IPS-15b (cell line): ENCODE data around the gene KLK1.
"Not testable (repeated sequence)": the region's sequence is repeated elsewhere in the genome, so short reads cannot be mapped to it uniquely, and the experiment has no call there.

Experiments used
- H3K27me3 ChIP-seq: one replicate; pipeline ENCODE4 v1.6.1; 2013; ENCODE audit warnings: low read length; ENCODE audit not compliant: control insufficient read depth, insufficient read depth
- H3K36me3 ChIP-seq: one replicate; pipeline ENCODE4 v1.6.1; 2013; ENCODE audit warnings: low read length; ENCODE audit not compliant: control insufficient read depth, insufficient read depth
- H3K4me1 ChIP-seq: one replicate; pipeline ENCODE4 v1.6.1; 2013; ENCODE audit warnings: mild to moderate bottlenecking, low read length; ENCODE audit not compliant: control insufficient read depth, insufficient read depth
- H3K4me3 ChIP-seq: one replicate; pipeline ENCODE4 v1.5.1; 2013; ENCODE audit warnings: low read depth, low read length
- H3K9ac ChIP-seq: one replicate; pipeline ENCODE4 v1.6.1; 2013; ENCODE audit warnings: low read depth, mild to moderate bottlenecking, low read length
- H3K9me3 ChIP-seq: one replicate; pipeline ENCODE4 v1.6.1; 2013; ENCODE audit warnings: mild to moderate bottlenecking, low read length; ENCODE audit not compliant: control insufficient read depth, insufficient read depth

The KLK1 gene

DNA sequence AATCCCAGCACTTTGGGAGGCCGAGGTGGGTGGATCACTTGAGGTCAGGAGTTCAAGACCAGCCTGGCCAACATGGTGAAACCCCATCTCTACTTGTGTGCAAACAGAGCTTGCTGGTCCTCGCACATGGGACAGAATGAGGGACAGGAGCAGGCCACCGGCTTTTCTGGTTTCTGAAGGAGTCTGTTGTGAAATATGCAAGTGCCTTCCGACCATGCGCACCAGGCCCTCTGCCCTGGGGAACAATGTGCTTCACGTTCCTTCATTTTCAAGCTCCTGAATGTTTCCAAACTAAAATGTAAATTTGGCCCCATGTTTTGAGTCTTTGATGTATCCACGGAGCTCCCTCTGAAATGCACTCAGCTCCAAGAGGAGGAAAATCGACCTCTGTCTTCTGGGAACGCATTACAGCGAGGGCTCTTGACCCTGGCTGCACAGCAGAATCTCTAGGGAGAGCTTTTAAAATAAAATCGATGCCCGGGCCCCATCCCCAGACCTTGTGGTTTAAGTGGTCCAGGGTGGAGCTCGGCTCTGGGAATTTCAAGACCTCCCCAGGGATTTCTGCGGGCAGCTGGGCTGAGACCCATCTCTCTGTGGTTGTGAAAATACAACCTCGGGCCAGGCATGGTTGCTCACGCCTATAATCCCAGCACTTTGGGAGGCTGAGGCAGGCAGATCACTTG lies 42.7 kb downstream of the KLK1 start:
- Histone ChIP-seq H3K4me3 (no peak overlapping the region), H3K9me3 (no peaks in the 10 kb centered on the region), H3K4me1 (peaks cover 3% of the 10 kb centered on the region), H3K9ac (no peak overlapping the region), H3K27me3 (peaks cover 59% of the 10 kb centered on the region), H3K36me3 (no peaks in the 10 kb centered on the region)

DNA sequence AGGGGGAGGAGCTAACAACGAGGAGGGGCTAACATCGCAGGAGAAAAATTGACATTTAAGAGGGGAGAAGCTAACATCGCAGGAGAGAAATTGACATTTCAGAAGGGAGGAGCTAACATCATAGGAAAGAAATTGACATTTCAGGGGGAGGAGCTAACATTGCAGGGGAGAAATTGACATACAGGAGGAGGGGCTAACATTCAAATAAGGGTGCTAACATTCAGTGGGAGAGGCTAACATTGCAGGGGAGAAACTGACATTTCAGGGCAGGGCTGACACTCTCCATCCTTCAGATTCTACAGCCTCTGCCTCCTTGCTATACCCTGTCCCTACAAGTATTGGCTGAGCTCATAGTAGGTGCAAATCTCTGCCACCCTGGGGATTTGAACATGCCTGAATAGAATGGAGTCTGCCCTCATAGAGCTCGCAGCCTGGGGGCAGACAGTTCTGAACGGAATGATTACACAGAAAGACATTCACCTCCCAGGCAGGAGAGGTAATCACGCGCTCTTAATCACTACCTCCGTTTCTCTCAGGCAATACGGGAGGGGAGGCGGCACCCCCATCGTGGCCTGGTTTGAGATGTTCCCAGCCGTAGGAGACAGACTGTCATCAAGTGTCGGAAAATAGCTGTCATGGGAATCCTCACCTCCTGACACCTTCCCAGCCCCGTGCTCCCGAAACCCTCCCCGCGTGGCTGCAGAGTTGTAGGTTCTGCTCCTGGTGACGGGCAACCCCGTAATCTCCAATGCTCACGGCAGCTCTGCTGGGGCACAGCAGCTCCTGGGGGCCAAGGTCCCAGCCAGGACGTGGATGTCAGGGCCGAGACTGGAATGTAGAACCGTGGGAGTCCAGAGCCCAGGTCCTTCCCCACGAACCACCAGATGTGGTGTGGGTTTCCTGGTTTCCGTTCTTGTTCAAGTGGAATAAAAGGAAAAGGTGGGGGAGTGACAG lies 43.8 kb downstream of the KLK1 start:
- H3K9me3 ChIP-seq, result no peaks in the 10 kb centered on the region
- no peak overlapping the region for H3K4me3 ChIP-seq
- H3K36me3 ChIP-seq, result no peaks in the 10 kb centered on the region
- peaks cover 65% of the 10 kb centered on the region for H3K27me3 ChIP-seq
- peaks cover 3% of the 10 kb centered on the region for H3K4me1 ChIP-seq
- no peak overlapping the region for H3K9ac ChIP-seq

DNA sequence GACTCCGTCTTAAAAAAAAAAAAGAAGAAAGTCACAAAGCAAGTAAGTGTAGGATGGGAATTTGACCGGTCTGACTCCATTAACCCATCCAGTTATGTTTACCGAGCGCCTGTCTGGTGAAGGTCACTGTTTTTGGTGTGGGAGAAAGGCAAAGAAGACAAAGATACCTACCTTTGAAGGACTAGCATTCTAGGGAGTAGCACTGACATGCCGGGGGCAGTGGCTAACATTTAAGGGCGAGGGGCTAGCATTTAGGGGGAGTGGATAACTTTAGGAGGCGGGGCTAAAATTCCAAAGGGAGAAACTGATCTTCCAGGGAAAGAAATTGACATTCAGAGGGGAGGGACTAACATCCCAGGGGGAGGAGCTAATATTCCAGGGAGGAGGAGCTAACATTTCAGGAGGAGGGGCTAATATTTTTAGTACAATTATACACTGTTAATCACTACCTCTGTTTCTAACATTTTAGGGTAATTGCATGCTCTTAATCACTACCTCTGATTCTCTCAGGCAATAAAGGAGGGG lies 44.6 kb downstream of the KLK1 start:
- Histone ChIP-seq H3K9me3 (no peaks in the 10 kb centered on the region), H3K9ac (no peak overlapping the region), H3K36me3 (no peaks in the 10 kb centered on the region), H3K4me1 (peaks cover 3% of the 10 kb centered on the region), H3K4me3 (no peak overlapping the region), H3K27me3 (peaks cover 70% of the 10 kb centered on the region)

DNA sequence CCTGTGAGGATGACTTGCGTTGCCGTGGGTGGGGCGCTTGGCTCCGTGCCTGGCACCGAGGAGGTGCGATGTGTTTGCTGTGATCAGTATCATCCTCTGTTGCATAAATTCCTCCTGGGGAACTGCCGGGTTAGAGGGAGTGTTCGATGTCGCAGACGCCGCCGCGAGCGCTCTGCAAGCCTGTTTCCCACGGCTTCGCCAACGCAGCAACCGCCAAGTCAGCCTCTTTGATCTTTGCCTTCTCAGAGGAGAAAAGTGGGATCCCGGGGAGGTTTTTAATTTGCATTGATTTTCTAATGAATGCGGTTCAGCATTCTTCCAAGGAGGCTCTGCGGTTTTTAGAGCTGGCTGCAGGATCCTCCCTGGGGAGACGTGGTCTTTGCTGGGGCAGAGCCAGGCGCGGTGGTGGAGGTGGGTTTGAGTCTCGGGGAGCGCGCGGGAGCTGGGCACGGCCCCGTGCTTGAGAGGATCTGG lies 45.7 kb downstream of the KLK1 start:
- no peaks in the 10 kb centered on the region for H3K36me3 ChIP-seq
- H3K9me3 ChIP-seq, result no peaks in the 10 kb centered on the region
- H3K9ac ChIP-seq, result no peak overlapping the region
- H3K27me3 ChIP-seq, result peaks cover 67% of the 10 kb centered on the region
- H3K4me1 ChIP-seq, result peaks cover 3% of the 10 kb centered on the region
- peak overlapping the region; percentile 30 for H3K4me3 ChIP-seq

DNA sequence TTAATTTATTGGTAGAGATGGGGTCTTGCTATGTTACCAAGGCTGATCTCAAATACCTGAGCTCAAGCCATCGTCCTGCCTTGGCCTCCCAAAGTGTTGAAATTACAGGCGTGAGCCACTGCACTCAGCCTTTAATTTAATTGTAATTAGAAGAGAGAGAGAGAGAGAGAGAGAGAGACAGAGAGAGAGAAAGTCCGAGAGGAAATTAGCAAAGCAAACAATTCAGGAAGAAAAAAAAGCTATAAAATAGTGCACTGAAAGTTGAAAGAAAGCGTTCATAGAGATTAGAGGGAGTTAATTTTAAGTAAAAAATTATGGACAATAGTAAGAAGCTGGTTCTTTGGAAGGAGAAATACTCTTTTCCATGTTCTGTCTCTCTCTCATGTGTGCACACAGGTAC lies 46.3 kb downstream of the KLK1 start:
- Histone ChIP-seq H3K9me3 (no peaks in the 10 kb centered on the region), H3K4me1 (peaks cover 3% of the 10 kb centered on the region), H3K4me3 (no peak overlapping the region), H3K27me3 (peaks cover 63% of the 10 kb centered on the region), H3K9ac (no peak overlapping the region), H3K36me3 (no peaks in the 10 kb centered on the region)

DNA sequence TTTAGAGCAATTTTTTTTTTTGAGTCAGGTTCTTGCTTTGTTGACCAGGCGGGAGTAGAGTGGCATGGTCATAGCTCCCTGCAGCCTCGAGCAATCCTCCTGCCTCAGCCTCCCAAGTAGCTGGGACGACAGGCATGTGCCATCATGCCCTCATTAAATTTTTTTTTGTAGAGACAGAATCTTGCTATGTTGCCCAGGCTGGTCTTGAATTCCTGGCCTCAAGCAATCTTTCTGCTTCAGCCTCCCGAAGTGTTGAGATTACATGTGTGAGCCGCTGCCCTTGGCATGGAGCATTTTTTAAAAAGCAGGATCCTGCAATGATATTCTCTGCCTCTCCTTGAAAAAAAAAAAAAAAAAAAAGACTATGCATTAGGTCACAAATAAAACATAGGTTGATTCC lies 47.5 kb downstream of the KLK1 start:
- Histone ChIP-seq H3K4me1 (peaks cover 3% of the 10 kb centered on the region), H3K27me3 (peaks cover 61% of the 10 kb centered on the region)

DNA sequence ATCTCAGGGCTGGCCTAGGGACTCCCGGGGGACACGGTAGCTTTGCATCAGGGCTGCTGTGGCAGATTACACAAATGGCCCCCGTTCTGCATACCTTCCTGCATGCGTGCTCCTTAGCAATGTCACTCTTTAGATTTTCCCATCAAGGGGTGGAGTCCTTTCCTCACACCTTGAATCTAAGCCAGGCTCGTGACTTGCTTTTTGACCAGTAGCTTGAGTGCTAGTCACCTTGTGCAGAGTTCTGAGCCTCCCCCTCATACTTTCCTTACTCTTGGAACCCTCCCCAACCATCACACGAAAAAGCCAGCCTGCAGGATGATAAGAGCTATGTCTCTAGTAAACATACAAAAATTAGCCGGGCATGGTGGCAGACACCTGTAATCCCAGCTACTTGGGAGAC lies 50.1 kb downstream of the KLK1 start:
- H3K27me3 ChIP-seq, result peaks cover 35% of the 10 kb centered on the region
- H3K9me3 ChIP-seq, H3K4me1 ChIP-seq, H3K36me3 ChIP-seq, H3K9ac ChIP-seq, H3K4me3 ChIP-seq: not testable (repeated sequence)

More for the DNA sequence above, 47.5 kb downstream of the KLK1 start:
- Histone ChIP-seq H3K9me3 (no peaks in the 10 kb centered on the region), H3K36me3 (no peaks in the 10 kb centered on the region), H3K9ac (no peak overlapping the region), H3K4me3 (no peak overlapping the region)

DNA sequence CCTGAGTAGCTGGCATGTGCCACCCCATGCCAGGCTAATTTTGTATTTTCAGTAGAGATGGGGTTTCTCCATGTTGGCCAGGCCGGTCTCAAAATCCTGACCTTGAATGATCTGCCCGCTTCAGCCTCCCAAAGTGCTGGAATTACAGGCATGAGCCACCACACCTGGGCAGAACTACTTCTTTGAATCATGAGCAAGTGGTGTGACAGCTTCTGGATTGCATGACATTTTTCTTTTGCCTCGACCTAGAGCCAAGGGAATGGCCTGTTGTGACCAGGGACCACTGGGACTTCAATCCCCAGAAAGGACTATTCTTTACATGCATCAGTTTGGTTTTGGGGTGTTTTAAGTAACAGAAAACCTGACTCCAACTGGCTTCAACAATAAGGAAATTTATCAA lies 50.7 kb downstream of the KLK1 start:
- H3K4me3 ChIP-seq, H3K4me1 ChIP-seq, H3K36me3 ChIP-seq, H3K9ac ChIP-seq, H3K9me3 ChIP-seq: not testable (repeated sequence)
- peaks cover 30% of the 10 kb centered on the region for H3K27me3 ChIP-seq

DNA sequence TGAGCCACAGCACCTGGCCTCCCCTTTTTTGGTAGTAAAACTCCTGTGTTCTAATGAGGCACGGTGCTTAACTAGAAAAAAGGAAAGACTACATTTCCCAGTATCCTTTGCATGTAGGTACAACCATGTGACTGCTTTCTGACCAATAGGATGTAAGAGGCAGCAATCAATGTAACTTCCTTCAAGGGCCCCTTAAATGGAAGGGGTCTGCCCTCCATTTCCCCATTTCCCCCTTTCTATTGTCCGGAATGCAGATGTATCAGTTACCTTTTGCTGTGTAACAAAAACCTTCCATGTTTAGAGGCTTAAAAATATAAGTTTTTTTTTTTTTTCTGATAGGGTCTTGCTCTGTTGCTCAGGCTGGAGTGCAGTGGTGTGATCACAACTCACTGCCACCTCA lies 51.1 kb downstream of the KLK1 start:
- H3K9me3 ChIP-seq, result no peaks in the 10 kb centered on the region
- H3K9ac ChIP-seq, result no peak overlapping the region
- H3K4me1 ChIP-seq, result no peaks in the 10 kb centered on the region
- peaks cover 25% of the 10 kb centered on the region for H3K27me3 ChIP-seq
- no peak overlapping the region for H3K4me3 ChIP-seq
- no peaks in the 10 kb centered on the region for H3K36me3 ChIP-seq

DNA sequence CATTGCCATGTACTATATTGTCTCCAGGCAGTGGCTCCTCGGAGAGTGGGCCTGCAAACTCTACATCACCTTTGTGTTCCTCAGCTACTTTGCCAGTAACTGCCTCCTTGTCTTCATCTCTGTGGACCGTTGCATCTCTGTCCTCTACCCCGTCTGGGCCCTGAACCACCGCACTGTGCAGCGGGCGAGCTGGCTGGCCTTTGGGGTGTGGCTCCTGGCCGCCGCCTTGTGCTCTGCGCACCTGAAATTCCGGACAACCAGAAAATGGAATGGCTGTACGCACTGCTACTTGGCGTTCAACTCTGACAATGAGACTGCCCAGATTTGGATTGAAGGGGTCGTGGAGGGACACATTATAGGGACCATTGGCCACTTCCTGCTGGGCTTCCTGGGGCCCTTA lies 52.7 kb downstream of the KLK1 start:
- H3K9me3 ChIP-seq, result no peaks in the 10 kb centered on the region
- no peaks in the 10 kb centered on the region for H3K36me3 ChIP-seq
- no peak overlapping the region for H3K4me3 ChIP-seq
- H3K27me3 ChIP-seq, result peaks cover 12% of the 10 kb centered on the region
- no peak overlapping the region for H3K9ac ChIP-seq
- H3K4me1 ChIP-seq, result no peaks in the 10 kb centered on the region

DNA sequence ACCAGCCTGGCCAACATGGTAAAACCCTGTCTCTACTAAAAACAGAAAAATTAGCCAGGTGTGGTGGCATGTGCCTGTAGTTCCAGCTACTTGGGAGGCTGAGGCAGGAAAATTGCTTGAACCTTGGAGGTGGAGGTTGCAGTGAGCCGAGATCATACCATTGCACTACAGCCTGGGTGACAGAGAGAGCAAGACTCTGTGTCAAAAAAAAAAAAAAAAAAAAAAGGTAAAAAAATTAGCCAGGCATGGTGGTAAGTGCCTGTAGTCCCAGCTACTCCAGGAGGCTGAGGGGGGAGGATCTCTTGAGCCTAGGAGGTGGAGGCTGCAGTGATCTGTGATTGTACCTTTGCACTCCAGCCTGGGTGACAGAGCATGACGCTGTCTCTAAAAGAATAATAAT lies 53.4 kb downstream of the KLK1 start, which contains the start of gene GPR32:
TSS of gene GPR32 (plus strand) at position 301 of the 400 bp plus-strand sequence. CDS start 137 bp downstream, outside the sequence.
- H3K9ac ChIP-seq, H3K9me3 ChIP-seq: not testable (repeated sequence)

More for the DNA sequence above, 53.4 kb downstream of the KLK1 start, which contains the start of gene GPR32:
- H3K4me3 ChIP-seq, H3K4me1 ChIP-seq, H3K27me3 ChIP-seq, H3K36me3 ChIP-seq: not testable (repeated sequence)
